Spleen (tissue), 7 donors: Measurements from ENCODE around the gene H2AZ1.

Experiments used
- CTCF ChIP-seq, 11 experiments: fragments of 200-600 bp in 7 of 11; fragments of 450-650 bp in 4 of 11; sonication (generic) in 4 of 11; IDR thresholded peaks in 8 of 11; conservative IDR thresholded peaks in 3 of 11; 1 replicate in 7 of 11; 2 replicates in 4 of 11; pipeline versions ENCODE4 v1.4.0 to v1.8.0; 2016 to 2021; ENCODE audit warnings: antibody characterized with exemption in 11 of 11, inconsistent platforms in 4 of 11, mild to moderate bottlenecking in 1 of 11
- POLR2A ChIP-seq, 3 donors: fragments of 450-650 bp; IDR thresholded peaks; one replicate each; pipeline ENCODE4 v1.5.1; 2017; ENCODE audit warnings: antibody characterized with exemption in 3 of 3, mild to moderate bottlenecking in 1 of 3
- POLR2AphosphoS5 ChIP-seq, 3 donors: sonication (generic); formaldehyde crosslinking; IDR thresholded peaks; one replicate each; pipeline ENCODE4 v1.5.1; 2017; ENCODE audit warnings: antibody characterized with exemption in 3 of 3
- donor health status: DM: no; HTN: no; CAD: no; lungs with moderate emphysema.
- donor health status: DM: no; HTN: no; CAD: no.
- donor health status: DM: no; HTN: no; CAD: no.

GRCh38 chr4:99968330-99968729, 18.3 kb upstream of the H2AZ1 start:
- TF ChIP-seq CTCF (IDR thresholded peaks at IDR 0.05 in 8 of 11, conservative IDR thresholded peaks at IDR 0.05 in 3 of 11) (no peak), POLR2A (IDR thresholded peaks at IDR 0.05) (no peak), POLR2AphosphoS5 (IDR thresholded peaks at IDR 0.05) (no peak)
